SH-SY5Y (cell line): Measurements from ENCODE around the gene ETS1.

Source experiments
- GATA2 ChIP-seq: IDR thresholded peaks from 2 replicates; pipeline ENCODE4 v1.6.1; 2011; ENCODE audit warnings: mild to moderate bottlenecking, low read depth, low read length
- GATA3 ChIP-seq: IDR thresholded peaks from 2 replicates; pipeline ENCODE4 v1.6.1; 2011; ENCODE audit warnings: low read depth, mild to moderate bottlenecking, low read length, moderate library complexity

The ETS1 gene

GRCh38 chr11:128624269-128625175, 37.2 kb upstream of the ETS1 start:
- no peak for TF ChIP-seq GATA3
- TF ChIP-seq GATA2 = no peak

GRCh38 chr11:128623091-128623490, 35.7 kb upstream of the ETS1 start:
- TF ChIP-seq GATA2 (no peak), GATA3 (no peak)

- TF ChIP-seq GATA2 (no peak), GATA3 (no peak)
Measured at GRCh38 chr11:128621601-128622501, 34.5 kb upstream of the ETS1 start.

- no peak; the same call in 1 of the 2 replicates for TF ChIP-seq GATA2
- TF ChIP-seq GATA3 = no peak
Measured at GRCh38 chr11:128620309-128621100, 33.1 kb upstream of the ETS1 start.

GRCh38 chr11:128619540-128620308, 32.4 kb upstream of the ETS1 start:
- TF ChIP-seq GATA3 = no peak
- 0 out of 2 replicates have a peak, but pooled peaks have one; percentile 28 for TF ChIP-seq GATA2

- TF ChIP-seq GATA3 (no peak), GATA2 (no peak)
Measured at GRCh38 chr11:128619007-128619406, 31.6 kb upstream of the ETS1 start.

- TF ChIP-seq GATA3 (no peak), GATA2 (no peak)
Measured at GRCh38 chr11:128618603-128619002, 31.2 kb upstream of the ETS1 start.

GRCh38 chr11:128616161-128616560, 28.8 kb upstream of the ETS1 start:
- TF ChIP-seq GATA2 (peak; percentile 92), GATA3 (no peak)

GRCh38 chr11:128615612-128616011, 28.3 kb upstream of the ETS1 start:
- TF ChIP-seq GATA2 (no peak), GATA3 (no peak)

GRCh38 chr11:128615076-128615475, 27.7 kb upstream of the ETS1 start:
- no peak for TF ChIP-seq GATA2
- no peak for TF ChIP-seq GATA3

- TF ChIP-seq GATA3 = no peak
- no peak for TF ChIP-seq GATA2
Measured at GRCh38 chr11:128614026-128614425, 26.7 kb upstream of the ETS1 start.

- TF ChIP-seq GATA3 (no peak), GATA2 (no peak)
Measured at GRCh38 chr11:128613300-128613995, 26.1 kb upstream of the ETS1 start.
